GM12875 (cell line): Measurements from ENCODE around the gene SMPD1.

Source experiments
- H3K4me3 ChIP-seq: one replicate; pipeline ENCODE4 v1.5.1; 2011; ENCODE audit warnings: low read depth, low read length, control low read depth
- CTCF ChIP-seq: IDR thresholded peaks from 2 replicates; pipeline ENCODE4 v1.5.1; 2011; ENCODE audit warnings: low read depth, mild to moderate bottlenecking, control low read depth, inconsistent platforms, low read length, moderate library complexity, borderline replicate concordance; ENCODE audit not compliant: insufficient read depth

Gene SMPD1

GRCh38 chr11:6415797-6416196 lies 25.5 kb downstream of the SMPD1 start:
- no peak overlapping the region for H3K4me3 ChIP-seq
- no peak for TF ChIP-seq CTCF

GRCh38 chr11:6417907-6418556 lies 27.8 kb downstream of the SMPD1 start:
- H3K4me3 ChIP-seq: peak overlapping the region; percentile 65
- no peak for TF ChIP-seq CTCF

- TF ChIP-seq CTCF: 0 out of 2 replicates have a peak, but pooled peaks have one; percentile 1
- peak overlapping the region; percentile 65 for H3K4me3 ChIP-seq
Observed at GRCh38 chr11:6418557-6419008, 28.3 kb downstream of the SMPD1 start.

GRCh38 chr11:6419009-6419631 lies 28.8 kb downstream of the SMPD1 start, which contains the start of gene APBB1:
TSS of gene APBB1 (minus strand) at chr11:6419094. CDS start at chr11:6411347, 7,747 bp downstream.
- 0 out of 2 replicates have a peak, but pooled peaks have one; percentile 12 for TF ChIP-seq CTCF
- H3K4me3 ChIP-seq: peak within 1 kb of the TSS; percentile 65

- TF ChIP-seq CTCF: no peak
Observed at GRCh38 chr11:6420677-6421076, 30.4 kb downstream of the SMPD1 start.

GRCh38 chr11:6427516-6427915 lies 37.2 kb downstream of the SMPD1 start:
- H3K4me3 ChIP-seq: no peak overlapping the region
- no peak for TF ChIP-seq CTCF

More at GRCh38 chr11:6420677-6421076, 30.4 kb downstream of the SMPD1 start:
- H3K4me3 ChIP-seq: no peak overlapping the region

GRCh38 chr11:6431861-6432260 lies 41.6 kb downstream of the SMPD1 start:
- no peak for TF ChIP-seq CTCF
- no peak overlapping the region for H3K4me3 ChIP-seq
